ENCODE data around the gene PPP3CA.

The PPP3CA gene

GRCh38 chr4:101347267-101347556 is at the start of gene PPP3CA:
PPP3CA (minus strand) TSS chr4:101347526.
- DNase-seq (ENCODE audit: low read depth), result no peak

- no peak for DNase-seq (ENCODE audit: low read depth)
These were observed 45.9 kb upstream of the PPP3CA start for GRCh38 chr4:101393256-101393655.

GRCh38 chr4:101370663-101371210 is 23.4 kb upstream of the PPP3CA start:
- DNase-seq (ENCODE audit: low read depth), result no peak

- no peak for DNase-seq (ENCODE audit: low read depth)
These were observed 19.9 kb upstream of the PPP3CA start for GRCh38 chr4:101367201-101367600.

GRCh38 chr4:101366331-101366730 is 19.0 kb upstream of the PPP3CA start:
- DNase-seq (ENCODE audit: low read depth), result no peak

GRCh38 chr4:101357751-101358150 is 10.4 kb upstream of the PPP3CA start:
- DNase-seq (ENCODE audit: low read depth), result no peak

- no peak for DNase-seq (ENCODE audit: low read depth)
These were observed 9.6 kb upstream of the PPP3CA start for GRCh38 chr4:101356928-101357327.

GRCh38 chr4:101355767-101356702 is 8.7 kb upstream of the PPP3CA start:
- DNase-seq (ENCODE audit: low read depth), result no peak

GRCh38 chr4:101355246-101355645 is 7.9 kb upstream of the PPP3CA start:
- DNase-seq (ENCODE audit: low read depth), result no peak

- DNase-seq (ENCODE audit: low read depth), result no peak
These were observed 2.4 kb upstream of the PPP3CA start for GRCh38 chr4:101349801-101350064.

- DNase-seq (ENCODE audit: low read depth), result no peak
These were observed 1.9 kb upstream of the PPP3CA start for GRCh38 chr4:101348995-101349800.

GRCh38 chr4:101348367-101348827 is 1.1 kb upstream of the PPP3CA start:
- DNase-seq (ENCODE audit: low read depth), result no peak

GRCh38 chr4:101347557-101348366 is 436 bp upstream of the PPP3CA start:
- peak; percentile 99 for DNase-seq (ENCODE audit: low read depth)

GRCh38 chr4:101346351-101347266 is 717 bp downstream of the PPP3CA start:
- peak; percentile 48 for DNase-seq (ENCODE audit: low read depth)

GRCh38 chr4:101345596-101346350 is 1.6 kb downstream of the PPP3CA start:
- peak; percentile 56 for DNase-seq (ENCODE audit: low read depth)

GRCh38 chr4:101345271-101345595 is 2.1 kb downstream of the PPP3CA start:
- no peak for DNase-seq (ENCODE audit: low read depth)

- DNase-seq (ENCODE audit: low read depth), result no peak
These were observed 8.0 kb downstream of the PPP3CA start for GRCh38 chr4:101339332-101339731.

- no peak for DNase-seq (ENCODE audit: low read depth)
These were observed 9.6 kb downstream of the PPP3CA start for GRCh38 chr4:101337688-101338087.

- no peak for DNase-seq (ENCODE audit: low read depth)
These were observed 12.3 kb downstream of the PPP3CA start for GRCh38 chr4:101334963-101335572.

- no peak for DNase-seq (ENCODE audit: low read depth)
These were observed 14.9 kb downstream of the PPP3CA start for GRCh38 chr4:101332424-101332823.
